Small intestine (tissue), 7 donors: ENCODE results near the gene PRKAR2A. TPM values are rescaled to one million over a fixed set of nuclear protein-coding genes. Genes with fewer than 3 reads are reported as not detected.

Source experiments
- DNase-seq, 2 donors: peaks; one replicate each; pipeline versions ENCODE4 v3.0.0 to v3.0.0-alpha.2; 2013
- FAIRE-seq: peaks from 2 replicates; lab custom pipeline; 2012; peaks lifted over from hg19 to GRCh38; lab: Jason Lieb, UNC
- H3K27ac ChIP-seq, 3 donors: one replicate each; pipeline ENCODE4 v1.5.1; 2013; ENCODE audit warnings: low read length in 2 of 3, mild to moderate bottlenecking in 2 of 3, control low read depth in 1 of 3, inconsistent platforms in 1 of 3, low read depth in 1 of 3, moderate library complexity in 1 of 3
- H3K27me3 ChIP-seq, 3 donors: one replicate each; pipeline ENCODE4 v1.6.1; 2013; ENCODE audit warnings: low read length in 3 of 3, inconsistent platforms in 1 of 3; ENCODE audit not compliant: control insufficient read depth in 3 of 3, insufficient read depth in 3 of 3
- H3K36me3 ChIP-seq, 3 donors: one replicate each; pipeline ENCODE4 v1.6.1; 2013; ENCODE audit warnings: low read length in 3 of 3, inconsistent platforms in 1 of 3, low read depth in 1 of 3, mild to moderate bottlenecking in 1 of 3, moderate library complexity in 1 of 3; ENCODE audit not compliant: control insufficient read depth in 3 of 3, insufficient read depth in 2 of 3
- H3K4me1 ChIP-seq, 3 donors: one replicate each; pipeline ENCODE4 v1.6.1; 2013; ENCODE audit warnings: low read length in 2 of 3, inconsistent platforms in 1 of 3, low read depth in 1 of 3, mild to moderate bottlenecking in 1 of 3, moderate library complexity in 1 of 3; ENCODE audit not compliant: control insufficient read depth in 3 of 3, insufficient read depth in 2 of 3
- H3K4me3 ChIP-seq, 3 donors: one replicate each; pipeline ENCODE4 v1.5.1; 2013; ENCODE audit warnings: low read length in 3 of 3, control low read depth in 1 of 3, inconsistent platforms in 1 of 3, low read depth in 1 of 3, mild to moderate bottlenecking in 1 of 3, moderate library complexity in 1 of 3
- H3K9me3 ChIP-seq, 2 donors: one replicate each; pipeline ENCODE4 v1.6.1; 2013; ENCODE audit warnings: low read depth in 1 of 2, low read length in 1 of 2; ENCODE audit not compliant: control insufficient read depth in 2 of 2, insufficient read depth in 1 of 2
- WGBS, 3 donors: extraction: QIAGEN DNeasy Blood & Tissue Kit; methylation state at CpG; one replicate each; pipeline ENCODE4 v1.1.7; 2013; 5-methylcytosine and 5-hydroxymethylcytosine counted together
- polyA plus RNA-seq, 4 donors: library from polyadenylated mRNA; stranded (reverse) in 3 of 4; unstranded in 1 of 4; fragments of 200-250 nt in 3 of 4; fragments of 120-200 nt in 1 of 4; gene quantifications; one replicate each; pipeline versions ENCODE4 v1.2.1 to v1.2.3, GENCODE V29; 2013
- donor health status: healthy with polysubstance abuse.
- donor health status: control.
- donor health status: control.
- donor health status: Bipolar disorder and iron deficiency.
- donor health status: healthy.

PRKAR2A gene
- polyA plus RNA-seq, 4 donors = 8.9 to 24.1 (median 15.5) TPM

- peak overlapping the region in 1 of 3 donors; percentile 100 for H3K4me3 ChIP-seq
- peaks cover 6 to 44% (median 10%) of the 10 kb centered on the region in 3 donors for H3K36me3 ChIP-seq
- DNase-seq = peak in 1 of 2 donors; percentile 23
- H3K4me1 ChIP-seq = peaks cover 0 to 14% (median 4%) of the 10 kb centered on the region in 3 donors
- H3K27ac ChIP-seq = no peak overlapping the region
- no peak for FAIRE-seq
- H3K9me3 ChIP-seq = no peaks in the 10 kb centered on the region
- no peaks in the 10 kb centered on the region for H3K27me3 ChIP-seq
Measured at GRCh38 chr3:48715174-48715800, 132.4 kb downstream of the PRKAR2A start.

GRCh38 chr3:48711727-48712126 is 135.9 kb downstream of the PRKAR2A start:
- Histone ChIP-seq H3K27ac (no peak overlapping the region), H3K9me3 (no peaks in the 10 kb centered on the region), H3K36me3 (peaks cover 6 to 71% (median 14%) of the 10 kb centered on the region in 3 donors), H3K4me1 (peaks cover 0 to 14% (median 4%) of the 10 kb centered on the region in 3 donors), H3K4me3 (no peak overlapping the region), H3K27me3 (no peaks in the 10 kb centered on the region)
- WGBS, 3 donors = 67 to 85% (median 83%) methylated on average over 2 of the region's 2 CpGs
- FAIRE-seq = no peak
- no peak for DNase-seq

- DNase-seq (no peak), FAIRE-seq (no peak)
- no peaks in the 10 kb centered on the region for H3K9me3 ChIP-seq
- H3K27me3 ChIP-seq = no peaks in the 10 kb centered on the region
- 68 to 81% (median 77%) methylated on average over 7 of the region's 7 CpGs for WGBS, 3 donors
- no peak overlapping the region for H3K4me3 ChIP-seq
- peaks cover 6 to 82% (median 14%) of the 10 kb centered on the region in 3 donors for H3K36me3 ChIP-seq
- peaks cover 0 to 9% (median 0%) of the 10 kb centered on the region in 3 donors for H3K4me1 ChIP-seq
- peak overlapping the region in 1 of 3 donors; percentile 2 for H3K27ac ChIP-seq
Measured at GRCh38 chr3:48709051-48709461, 138.6 kb downstream of the PRKAR2A start.

DNA sequence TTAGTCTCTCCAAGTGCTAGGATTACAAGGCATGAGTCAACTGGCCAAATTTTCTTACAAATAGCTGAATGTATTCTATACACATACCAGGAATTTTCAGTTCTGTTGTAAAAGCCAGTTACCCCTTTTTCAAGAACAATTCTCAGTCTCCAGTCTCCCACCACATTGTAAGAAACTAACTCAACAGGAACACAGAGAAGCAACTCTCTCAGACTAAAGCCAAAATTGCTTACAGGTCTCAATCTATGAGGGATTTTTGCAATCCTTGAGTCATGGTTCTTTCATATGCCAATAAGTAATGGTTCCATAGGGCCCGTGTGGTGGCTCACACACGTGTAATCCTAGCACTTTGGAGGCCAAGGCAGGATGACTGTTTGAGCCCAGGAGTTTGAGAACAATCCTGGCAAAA is 139.2 kb downstream of the PRKAR2A start:
- H3K36me3 ChIP-seq = peaks cover 6 to 77% (median 12%) of the 10 kb centered on the region in 3 donors
- H3K27ac ChIP-seq = peak overlapping the region in 1 of 3 donors; percentile 2
- H3K4me3 ChIP-seq = no peak overlapping the region
- H3K4me1 ChIP-seq = peaks cover 0 to 9% (median 0%) of the 10 kb centered on the region in 3 donors
- DNase-seq (no peak), FAIRE-seq (no peak)
- H3K27me3 ChIP-seq = no peaks in the 10 kb centered on the region
- WGBS, 3 donors = 24 to 60% (median 43%) methylated on average over 2 of the region's 2 CpGs
- H3K9me3 ChIP-seq = no peaks in the 10 kb centered on the region

GRCh38 chr3:48707157-48707556 is 140.5 kb downstream of the PRKAR2A start:
- FAIRE-seq (no peak), DNase-seq (no peak)
- no peaks in the 10 kb centered on the region for H3K27me3 ChIP-seq
- WGBS, 3 donors = 74 to 84% (median 76%) methylated on average over 5 of the region's 5 CpGs
- H3K36me3 ChIP-seq = peaks cover 6 to 68% (median 12%) of the 10 kb centered on the region in 3 donors
- H3K27ac ChIP-seq = no peak overlapping the region
- no peaks in the 10 kb centered on the region for H3K9me3 ChIP-seq
- H3K4me1 ChIP-seq = peaks cover 0 to 3% (median 0%) of the 10 kb centered on the region in 3 donors
- no peak overlapping the region for H3K4me3 ChIP-seq

GRCh38 chr3:48702320-48702920 is 145.3 kb downstream of the PRKAR2A start:
- 81 to 86% (median 84%) methylated on average over 6 of the region's 6 CpGs for WGBS, 3 donors
- FAIRE-seq = no peak
- peaks cover 0 to 58% (median 0%) of the 10 kb centered on the region in 3 donors for H3K36me3 ChIP-seq
- no peak overlapping the region for H3K4me3 ChIP-seq
- H3K9me3 ChIP-seq = no peaks in the 10 kb centered on the region
- peak overlapping the region in 1 of 3 donors; percentile 20 for H3K27ac ChIP-seq
- H3K4me1 ChIP-seq = peaks cover 0 to 4% (median 0%) of the 10 kb centered on the region in 3 donors
- no peak for DNase-seq
- H3K27me3 ChIP-seq = no peaks in the 10 kb centered on the region

DNA sequence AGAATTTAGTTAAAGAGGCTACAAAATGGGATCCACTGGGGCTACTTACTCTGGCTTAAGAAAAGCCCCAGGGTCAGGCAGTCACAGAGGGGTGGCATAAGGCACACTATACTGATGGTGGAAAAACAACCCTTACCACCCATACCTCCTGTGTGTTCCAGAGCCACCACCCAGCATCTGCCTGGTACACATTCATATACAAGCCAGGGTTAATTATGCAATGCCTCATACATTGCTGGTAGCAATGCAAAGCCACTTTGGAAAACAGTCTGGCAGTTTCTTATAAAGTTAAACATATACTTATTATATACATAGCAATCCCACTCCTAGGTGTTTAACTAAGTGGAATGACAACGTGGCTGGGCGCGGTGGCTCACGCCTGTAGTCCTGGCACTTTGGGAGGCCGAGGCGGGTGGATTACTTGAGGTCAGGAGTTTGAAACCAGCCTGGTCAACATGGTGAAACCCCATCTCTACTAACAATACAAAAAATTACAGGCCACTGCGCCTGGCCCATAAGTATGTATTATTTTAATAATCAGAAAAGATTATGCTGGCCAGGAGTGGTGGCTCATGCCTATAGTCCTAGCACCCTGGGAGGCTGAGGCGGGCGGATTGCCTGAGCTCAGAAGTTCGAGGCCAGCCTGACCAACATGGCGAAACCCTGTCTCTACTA is 146.8 kb downstream of the PRKAR2A start:
- peaks cover 0 to 56% (median 0%) of the 10 kb centered on the region in 3 donors for H3K36me3 ChIP-seq
- H3K4me3 ChIP-seq = no peak overlapping the region
- FAIRE-seq (no peak), DNase-seq (no peak)
- WGBS, 3 donors = 87 to 92% (median 90%) methylated on average over 11 of the region's 11 CpGs
- no peaks in the 10 kb centered on the region for H3K9me3 ChIP-seq
- peaks cover 0 to 4% (median 0%) of the 10 kb centered on the region in 3 donors for H3K4me1 ChIP-seq
- H3K27ac ChIP-seq = peak overlapping the region in 1 of 3 donors; percentile 8
- no peaks in the 10 kb centered on the region for H3K27me3 ChIP-seq

- WGBS, 3 donors = 94 to 96% (median 95%) methylated on average over 8 of the region's 8 CpGs
- Histone ChIP-seq H3K27me3 (no peaks in the 10 kb centered on the region), H3K9me3 (no peaks in the 10 kb centered on the region), H3K4me1 (peaks cover 0 to 7% (median 4%) of the 10 kb centered on the region in 3 donors), H3K27ac (no peak overlapping the region), H3K36me3 (peaks cover 3 to 59% (median 7%) of the 10 kb centered on the region in 3 donors), H3K4me3 (no peak overlapping the region)
- FAIRE-seq (no peak), DNase-seq (no peak)
Measured at GRCh38 chr3:48698891-48699290, 148.8 kb downstream of the PRKAR2A start.
